Astrocyte of the hippocampus (primary cell): ENCODE measurements around the gene CDK8.

Experiments used
- DNase-seq: peaks from one replicate; pipeline ENCODE4 v3.0.0; 2011; ENCODE audit warnings: low read depth, low spot score

The CDK8 gene

DNA sequence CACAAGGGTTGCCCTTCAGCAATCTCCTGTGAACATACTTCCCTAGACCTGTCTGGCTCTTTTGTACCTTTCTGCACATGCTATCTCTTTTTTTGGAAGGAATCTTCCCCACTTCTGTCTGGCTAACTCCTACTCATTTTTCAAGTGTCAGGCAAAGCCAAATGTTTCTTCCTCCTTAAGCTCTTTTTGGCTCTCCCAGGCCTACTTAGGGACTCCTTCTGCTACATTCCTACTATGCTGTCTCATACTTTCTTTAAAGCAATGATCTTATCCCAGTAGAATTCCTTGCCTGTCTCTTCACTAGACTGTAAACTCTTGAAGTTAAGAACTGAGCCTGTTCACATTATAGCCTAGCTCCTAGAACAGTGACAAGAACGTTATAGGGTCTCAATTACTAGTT lies 188.6 kb downstream of the CDK8 start:
- DNase-seq = peak; percentile 15

DNA sequence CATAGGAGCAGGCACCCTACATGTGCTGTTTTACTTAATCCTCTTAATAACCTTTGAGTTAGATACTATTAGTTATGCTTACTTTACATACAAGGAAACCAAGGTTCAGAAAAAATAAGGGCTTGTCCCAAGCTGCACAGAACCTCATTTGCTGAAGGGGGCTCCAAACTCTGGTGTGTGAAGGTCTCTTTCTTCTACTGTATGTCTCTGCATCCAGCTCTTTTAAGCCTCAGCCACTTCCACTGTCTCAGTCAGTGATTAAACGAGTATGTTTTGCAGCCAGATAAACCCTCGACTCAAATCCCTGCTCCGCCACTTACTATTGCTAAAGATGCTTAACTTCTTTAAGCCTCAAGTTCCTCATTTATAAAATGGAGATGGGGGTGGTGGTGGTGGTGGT lies 191.2 kb downstream of the CDK8 start:
- DNase-seq = no peak

DNA sequence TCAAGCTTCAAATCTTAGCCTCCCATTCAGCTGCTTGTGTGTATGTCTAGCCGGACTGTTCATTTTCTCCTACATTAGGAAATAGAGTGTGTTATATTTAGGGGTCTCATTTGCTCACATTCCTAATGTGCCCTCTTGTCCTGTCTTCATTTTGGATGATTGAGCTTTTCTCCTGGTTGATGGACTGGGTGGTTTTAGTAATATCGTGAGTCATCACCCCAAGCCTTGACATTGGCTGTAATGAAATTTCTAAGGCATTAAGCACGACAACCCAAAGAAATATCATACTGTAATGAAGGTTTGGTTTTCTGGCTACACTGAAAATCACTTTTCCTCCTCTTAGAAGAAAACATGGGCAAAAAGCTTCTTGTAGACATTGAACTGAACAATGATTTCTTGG lies 192.8 kb downstream of the CDK8 start:
- DNase-seq = no peak

DNA sequence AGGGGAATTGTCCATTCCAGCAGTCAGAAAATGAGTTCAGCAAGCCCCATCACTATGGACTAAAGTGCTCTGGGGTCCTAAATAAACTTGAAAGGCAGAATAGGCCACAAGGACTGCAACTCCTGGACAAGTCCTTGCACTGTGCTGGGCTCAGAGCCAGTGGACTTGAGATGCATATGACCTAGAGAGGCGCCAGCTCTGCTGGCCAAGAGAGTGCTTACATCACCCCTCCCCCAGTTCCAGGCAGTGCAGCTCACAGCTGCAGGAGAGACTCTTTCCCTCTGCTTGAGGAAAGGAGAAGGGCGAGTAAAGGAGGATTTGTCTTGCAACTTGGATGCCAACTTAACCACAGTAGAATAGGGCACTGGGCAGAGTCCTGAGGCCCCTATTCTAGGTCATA lies 194.1 kb downstream of the CDK8 start:
- no peak for DNase-seq

DNA sequence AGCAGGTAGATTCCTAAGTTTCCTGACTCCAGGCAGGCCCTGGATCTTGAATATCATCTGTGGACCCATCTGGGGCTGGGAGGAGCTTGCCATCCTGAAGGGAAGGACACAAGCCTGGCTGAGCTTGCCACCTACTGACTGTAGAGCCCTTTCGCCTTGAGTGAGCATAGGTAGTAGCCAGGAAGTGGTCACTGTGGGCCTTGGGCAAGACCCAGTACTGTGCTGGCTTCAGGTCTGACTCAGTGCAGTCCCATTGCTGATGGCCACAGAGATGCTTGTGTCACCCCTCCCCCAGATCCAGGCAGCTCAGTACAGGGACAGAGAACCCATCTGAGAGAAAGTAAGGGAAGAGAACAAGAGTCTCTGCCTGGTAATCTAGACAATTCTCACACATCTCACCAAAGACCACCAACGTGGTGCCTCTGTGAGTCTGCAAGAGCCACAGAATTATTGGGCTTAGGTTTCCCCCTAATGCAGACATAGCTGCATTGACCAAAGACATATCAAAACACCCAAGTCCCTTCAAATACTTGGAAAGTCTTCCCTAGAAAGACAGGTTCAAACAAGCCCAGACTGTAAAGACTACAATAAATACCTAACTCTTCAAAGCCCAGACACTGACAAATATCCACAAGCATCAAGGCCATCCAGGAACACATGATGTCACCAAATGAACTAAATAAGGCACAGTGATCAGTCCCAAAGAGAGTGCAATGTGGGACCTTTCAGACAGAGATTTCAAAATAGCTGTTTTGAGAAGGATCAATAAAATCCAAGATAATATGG lies 195.3 kb downstream of the CDK8 start:
- no peak for DNase-seq
